IMR-90 (cell line): ENCODE data around the gene ZFP2. TPM values are rescaled to one million over a fixed set of nuclear protein-coding genes. Genes with fewer than 3 reads are reported as not detected.

Experiments used
- ATAC-seq: fragments of 200-7000 bp; cut with Tn5 transposase; 2 replicates; pipeline ENCODE4 v1.9.1; 2020; ENCODE audit warnings: low read depth, mild to moderate bottlenecking, moderate library complexity
- BruUV-seq: library from RNA; stranded (reverse); fragments of 400-500 nt; replicated peaks from 2 replicates; lab custom pipeline; 2021; lab: Mats Ljungman, UMichigan
- CTCF ChIA-PET: fragments of 300-600 bp; formaldehyde crosslinking; extraction: SDS; loops from one replicate; lab custom pipeline; 2021; ENCODE audit warnings: antibody characterized with exemption; lab: Yijun Ruan, JAX
- POLR2A ChIA-PET: fragments of 300-600 bp; sonication (Branson Sonifier 250); formaldehyde crosslinking; loops from one replicate; lab custom pipeline; 2022; ENCODE audit warnings: antibody characterized with exemption; ENCODE audit not compliant: unreplicated experiment; lab: Charles Lee
- DNase-seq: peaks from one replicate; pipeline ENCODE4 v3.0.0; 2013
- H2AFZ ChIP-seq: replicated peaks from 2 replicates; pipeline ENCODE3; 2013; ENCODE audit warnings: low read length, mild to moderate bottlenecking; ENCODE audit not compliant: poor library complexity
- H2AK5ac ChIP-seq: 2 replicates; pipeline ENCODE4 v1.6.1; 2013; ENCODE audit warnings: low read depth, low read length, inconsistent platforms
- H2AK9ac ChIP-seq: replicated peaks from 2 replicates; pipeline ENCODE3; 2013; ENCODE audit warnings: mild to moderate bottlenecking, low read depth, low read length, moderate library complexity; ENCODE audit not compliant: poor library complexity
- H2BK120ac ChIP-seq: 2 replicates; pipeline ENCODE4 v1.6.1; 2013; ENCODE audit warnings: low read depth, low read length, inconsistent platforms
- H2BK15ac ChIP-seq: 3 replicates; pipeline ENCODE4 v1.6.1; 2013; ENCODE audit warnings: low read depth, low read length, inconsistent platforms
- H2BK20ac ChIP-seq: 2 replicates; pipeline ENCODE4 v1.6.1; 2013; ENCODE audit warnings: low read depth, mild to moderate bottlenecking, inconsistent platforms, low read length, moderate library complexity
- H2BK5ac ChIP-seq: 2 replicates; pipeline ENCODE4 v1.6.1; 2013; ENCODE audit warnings: mild to moderate bottlenecking, low read depth, low read length, inconsistent platforms; ENCODE audit not compliant: poor library complexity, severe bottlenecking
- H3K14ac ChIP-seq: replicated peaks from 2 replicates; pipeline ENCODE4 v1.6.1; 2013; ENCODE audit warnings: low read depth, low read length, inconsistent platforms
- H3K18ac ChIP-seq: 2 replicates; pipeline ENCODE4 v1.6.1; 2013; ENCODE audit warnings: low read depth, low read length, control low read depth
- H3K23ac ChIP-seq: 2 replicates; pipeline ENCODE4 v1.6.1; 2013; ENCODE audit warnings: low read depth, low read length, inconsistent platforms
- H3K27ac ChIP-seq: 2 replicates; pipeline ENCODE4 v1.5.1; 2013; ENCODE audit warnings: mild to moderate bottlenecking, control low read depth, low read length; ENCODE audit not compliant: insufficient read depth
- H3K27me3 ChIP-seq: 2 replicates; pipeline ENCODE4 v1.6.1; 2013; ENCODE audit warnings: low read length; ENCODE audit not compliant: control insufficient read depth, insufficient read depth
- H3K36me3 ChIP-seq: 2 replicates; pipeline ENCODE4 v1.6.1; 2013; ENCODE audit warnings: low read length, mixed read lengths; ENCODE audit not compliant: control insufficient read depth, insufficient read depth
- H3K4ac ChIP-seq: 2 replicates; pipeline ENCODE4 v1.6.1; 2013; ENCODE audit warnings: low read depth, low read length, inconsistent platforms
- H3K4me1 ChIP-seq: 2 replicates; pipeline ENCODE4 v1.6.1; 2013; ENCODE audit warnings: low read length, mixed read lengths; ENCODE audit not compliant: control insufficient read depth, insufficient read depth
- H3K4me2 ChIP-seq: 2 replicates; pipeline ENCODE4 v1.6.1; 2013; ENCODE audit warnings: low read depth, mild to moderate bottlenecking, control low read depth, low read length, moderate library complexity
- H3K4me3 ChIP-seq: 2 replicates; pipeline ENCODE4 v1.5.1; 2013; ENCODE audit warnings: low read depth, mild to moderate bottlenecking, control low read depth, low read length, moderate library complexity; ENCODE audit not compliant: insufficient read depth
- H3K56ac ChIP-seq: 2 replicates; pipeline ENCODE4 v1.6.1; 2013; ENCODE audit warnings: low read length, inconsistent platforms; ENCODE audit not compliant: insufficient read depth; ENCODE audit errors: extremely low read depth
- H3K79me1 ChIP-seq, 2 experiments: 2 replicates each; pipeline ENCODE4 v1.6.1; 2013; ENCODE audit warnings: low read length in 2 of 2, inconsistent platforms in 1 of 2, low read depth in 1 of 2
- H3K9ac ChIP-seq: 2 replicates; pipeline ENCODE4 v1.6.1; 2013; ENCODE audit warnings: low read depth, low read length, control low read depth
- H3K9me1 ChIP-seq: 2 replicates; pipeline ENCODE4 v1.6.1; 2013; ENCODE audit warnings: low read length, inconsistent platforms; ENCODE audit not compliant: insufficient read depth
- H3K9me3 ChIP-seq: 2 replicates; pipeline ENCODE4 v1.6.1; 2013; ENCODE audit warnings: low read length; ENCODE audit not compliant: control insufficient read depth, insufficient read depth
- H4K20me1 ChIP-seq: 2 replicates; pipeline ENCODE4 v1.6.1; 2013; ENCODE audit warnings: low read length, inconsistent platforms; ENCODE audit not compliant: insufficient read depth
- H4K5ac ChIP-seq: 2 replicates; pipeline ENCODE4 v1.6.1; 2013; ENCODE audit warnings: mild to moderate bottlenecking, low read depth, low read length, control low read depth
- H4K8ac ChIP-seq, 2 experiments: 2 replicates each; pipeline ENCODE4 v1.6.1; 2013; ENCODE audit warnings: low read depth in 2 of 2, low read length in 2 of 2, control low read depth in 1 of 2, inconsistent platforms in 1 of 2
- H4K91ac ChIP-seq: 2 replicates; pipeline ENCODE4 v1.6.1; 2013; ENCODE audit warnings: low read depth, low read length, inconsistent platforms; ENCODE audit not compliant: insufficient read depth
- CHD1 ChIP-seq: IDR thresholded peaks from 2 replicates; pipeline ENCODE4 v1.6.1; 2012; ENCODE audit warnings: low read depth, low read length, improper control_type of control experiment
- CTCF ChIP-seq: conservative IDR thresholded peaks from 2 replicates; pipeline ENCODE4 v1.5.1; 2012; ENCODE audit warnings: mild to moderate bottlenecking, low read depth, low read length, improper control_type of control experiment
- MAFK ChIP-seq: IDR thresholded peaks from 2 replicates; pipeline ENCODE4 v1.6.1; 2012; ENCODE audit warnings: low read depth, low read length, improper control_type of control experiment
- RAD21 ChIP-seq: IDR thresholded peaks from 2 replicates; pipeline ENCODE4 v1.6.1; 2012; ENCODE audit warnings: low read length, improper control_type of control experiment
- RCOR1 ChIP-seq: IDR thresholded peaks from 2 replicates; pipeline ENCODE4 v1.6.1; 2012; ENCODE audit warnings: mild to moderate bottlenecking, low read length, improper control_type of control experiment; ENCODE audit not compliant: insufficient replicate concordance
- RFX5 ChIP-seq: IDR thresholded peaks from 2 replicates; pipeline ENCODE4 v1.8.0; 2012; ENCODE audit warnings: low read depth, mild to moderate bottlenecking, low read length, moderate library complexity
- SMC3 ChIP-seq: fragments of 150-350 bp; IDR thresholded peaks from 2 replicates; pipeline ENCODE4 v1.6.1; 2016; ENCODE audit warnings: low read depth, mild to moderate bottlenecking, antibody characterized with exemption, low read length, moderate library complexity
- WGBS, 2 experiments: methylation state at CpG; one replicate each; pipeline versions ENCODE4 v1.1.5 to v1.1.7; 2013; ENCODE audit warnings: missing lambda C conversion rate in 2 of 2; ENCODE audit not compliant: insufficient read length in 1 of 2; ENCODE audit errors: extremely low coverage in 2 of 2; 5-methylcytosine and 5-hydroxymethylcytosine counted together
- dilution Hi-C: fragments of 300-500 bp; cut with HindIII; formaldehyde crosslinking; loops from one replicate; pipeline ENCODE4 v1.14.3; 2018; ENCODE audit warnings: low sequenced_read_pairs; ENCODE audit not compliant: unreplicated experiment
- in situ Hi-C: fragments of 300-500 bp; cut with MboI; formaldehyde crosslinking; loops from 3 replicates; pipeline ENCODE4 v1.14.3; 2019; ENCODE audit warnings: low sequenced_read_pairs, inconsistent platforms, mixed read lengths
- intact Hi-C: fragments of 100-400 bp; cut with micrococcal nuclease; formaldehyde crosslinking; loops from 2 replicates; pipeline ENCODE4 v1.10.0; 2022
- polyA plus RNA-seq, 3 experiments: library from polyadenylated mRNA; depleted of rRNA; stranded (reverse); fragments of >200 nt; gene quantifications; 2 replicates each; pipeline ENCODE4 v1.2.3, GENCODE V29; 2012; ENCODE audit warnings: low replicate concordance in 1 of 3
- total RNA-seq: library from RNA; depleted of rRNA; stranded (reverse); fragments of >200 nt; gene quantifications from 2 replicates; pipeline ENCODE4 v1.2.3, GENCODE V29; 2012

ZFP2 gene
- total and polyA plus RNA-seq, 2 of the 4 experiments (the other 2 are of a cell fraction) = 0.18 to 0.19 TPM

GRCh38 chr5:178899289-178899688 is 3.6 kb downstream of the ZFP2 start:
- Histone ChIP-seq H3K23ac (no peak overlapping the region), H3K4me2 (no peak overlapping the region), H3K4ac (no peak overlapping the region), H3K36me3 (no peaks in the 10 kb centered on the region), H3K9ac (no peak overlapping the region), H2BK20ac (no peak overlapping the region), H2AK5ac (no peak overlapping the region), H3K27me3 (no peaks in the 10 kb centered on the region), H2AK9ac (no peak overlapping the region), H3K18ac (no peak overlapping the region), H4K20me1 (no peaks in the 10 kb centered on the region), H3K9me3 (peaks cover 8% of the 10 kb centered on the region), H4K8ac (no peak overlapping the region), H3K79me1 (no peaks in the 10 kb centered on the region), H3K27ac (no peak overlapping the region), H4K91ac (no peak overlapping the region), H2BK15ac (no peak overlapping the region), H3K4me1 (no peaks in the 10 kb centered on the region), H3K4me3 (no peak overlapping the region), H4K5ac (no peak overlapping the region), H2BK120ac (no peak overlapping the region), H2BK5ac (no peak overlapping the region), H3K14ac (no peak overlapping the region), H3K9me1 (no peaks in the 10 kb centered on the region), H2AFZ (no peak overlapping the region), H3K56ac (no peak overlapping the region)
- TF ChIP-seq CTCF = no peak
- TF ChIP-seq CHD1 = no peak
- no peak for TF ChIP-seq RFX5
- TF ChIP-seq RCOR1 = no peak
- no peak for TF ChIP-seq RAD21
- TF ChIP-seq MAFK = no peak
- TF ChIP-seq SMC3 = no peak
- DNase-seq (no peak), ATAC-seq (no peak)
- intact Hi-C loops = loop anchor here (5.0 kb wide), 1 partner anchor 523 kb away; no protein-coding TSS in a partner anchor
- in situ Hi-C loops = no loop called here
- dilution Hi-C loops = no loop called here
- ChIA-PET POLR2A (no interaction called here), CTCF (no interaction called here)
- BruUV-seq = no TSS peak
- WGBS, 2 experiments = no CpG with 5 or more reads among the region's 5 CpGs
